Parietal lobe (tissue), 2 donors: ENCODE data around the gene SLC7A7. TPM values are rescaled to one million over a fixed set of nuclear protein-coding genes. Genes with fewer than 3 reads are reported as not detected.

Source experiments
- small RNA-seq: library from RNA; depleted of rRNA; stranded (forward); fragments of <200 nt; gene quantifications from one replicate; pipeline ENCODE3, GENCODE V24; 2014; ENCODE audit warnings: low replicate concordance
- total RNA-seq: library from RNA; depleted of rRNA; stranded (reverse); fragments of >200 nt; gene quantifications from one replicate; pipeline ENCODE4 v1.2.3, GENCODE V29; 2014

The SLC7A7 gene
- total RNA-seq, result 2.8 TPM

GRCh38 chr14:22814941-22815713, at the start of gene SLC7A7:
TSS of gene SLC7A7 (minus strand) at chr14:22815435. CDS start at chr14:22813398, 2,037 bp downstream.

DNA sequence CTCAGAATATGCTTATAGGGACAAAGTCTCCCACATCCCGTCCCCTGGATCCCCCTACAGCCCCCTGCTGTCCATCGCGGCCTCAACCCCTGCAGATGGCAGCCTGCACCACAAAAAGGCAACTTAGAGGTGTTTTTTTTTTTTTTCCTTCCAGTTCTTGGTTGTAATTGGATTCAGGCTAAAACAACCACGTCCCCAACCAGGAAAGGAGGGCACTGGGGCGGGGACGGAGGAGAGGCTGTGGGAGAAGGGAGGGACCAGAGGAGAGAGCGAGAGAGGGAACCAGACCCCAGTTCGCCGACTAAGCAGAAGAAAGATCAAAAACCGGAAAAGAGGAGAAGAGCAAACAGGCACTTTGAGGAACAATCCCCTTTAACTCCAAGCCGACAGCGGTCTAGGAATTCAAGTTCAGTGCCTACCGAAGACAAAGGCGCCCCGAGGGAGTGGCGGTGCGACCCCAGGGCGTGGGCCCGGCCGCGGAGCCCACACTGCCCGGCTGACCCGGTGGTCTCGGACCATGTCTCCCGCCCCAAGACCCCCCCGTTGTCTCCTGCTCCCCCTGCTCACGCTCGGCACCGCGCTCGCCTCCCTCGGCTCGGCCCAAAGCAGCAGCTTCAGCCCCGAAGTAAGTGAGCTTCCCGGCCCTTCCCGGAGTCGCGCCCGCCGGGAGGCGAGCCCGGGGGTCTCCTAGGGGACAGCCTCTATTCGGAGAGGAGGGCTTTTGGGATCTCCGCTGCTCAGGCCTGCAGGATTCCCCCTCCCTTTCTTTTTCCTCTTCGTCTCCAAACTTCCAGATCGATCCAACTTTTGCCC, 21.3 kb upstream of the SLC7A7 start, which contains the start of gene MMP14:
MMP14 (plus strand) TSS at position 285 of the 813 bp plus-strand sequence; CDS start at position 518, 233 bp downstream.

GRCh38 chr14:22829661-22830442, 14.6 kb upstream of the SLC7A7 start, which contains the start of gene MRPL52:
TSS of gene MRPL52 (plus strand) at chr14:22829887. CDS start at chr14:22829913, 26 bp downstream.

GRCh38 chr14:22766457-22767322, 48.5 kb downstream of the SLC7A7 start, which contains the start of gene OXA1L:
TSS of gene OXA1L (plus strand) at chr14:22766688. CDS start at chr14:22766702, 14 bp downstream.

Small RNAs within 50 kb of the gene (small RNA-seq; reads per million reads assigned to genes)
- gene RF00019 (not detected), gene RF00588 (not detected)

Other genes starting within 250 kb of the SLC7A7 start
- gene DAD1, start 226.2 kb downstream of the SLC7A7 start, total RNA-seq, result 61.0 TPM
- gene ABHD4, start 217.1 kb downstream of the SLC7A7 start, total RNA-seq, result 4.1 TPM
- gene OR6J1, start 171.1 kb downstream of the SLC7A7 start, total RNA-seq, result not detected
- 46.0 TPM for gene OXA1L, start 48.7 kb downstream of the SLC7A7 start, total RNA-seq
- gene MRPL52, start 14.5 kb upstream of the SLC7A7 start, total RNA-seq, result 18.2 TPM
- 8.5 TPM for gene MMP14, start 21.1 kb upstream of the SLC7A7 start, total RNA-seq
- gene LRP10, start 56.3 kb upstream of the SLC7A7 start, total RNA-seq, result 4.1 TPM
- gene REM2, start 67.8 kb upstream of the SLC7A7 start, total RNA-seq, result 1.9 TPM
- gene RBM23, start 103.7 kb upstream of the SLC7A7 start, total RNA-seq, result 66.0 TPM
- 46.6 TPM for gene PRMT5, start 113.9 kb upstream of the SLC7A7 start, total RNA-seq
- gene HAUS4, start 141.7 kb upstream of the SLC7A7 start, total RNA-seq, result 27.2 TPM
- 4.7 TPM for gene AJUBA, start 167.1 kb upstream of the SLC7A7 start, total RNA-seq
- 6.3 TPM for gene C14orf93, start 194.7 kb upstream of the SLC7A7 start, total RNA-seq
- 127 TPM for gene PSMB5, start 219.5 kb upstream of the SLC7A7 start, total RNA-seq
- not detected for gene PSMB11, start 226.8 kb upstream of the SLC7A7 start, total RNA-seq
- gene CDH24, start 242.1 kb upstream of the SLC7A7 start, total RNA-seq, result 22.5 TPM